ENCODE results near the gene SMARCD1. TPM values are rescaled to one million over a fixed set of nuclear protein-coding genes. Genes with fewer than 3 reads are reported as not detected.

SMARCD1 gene
- polyA plus RNA-seq (2012; ENCODE audit: insufficient read depth, insufficient read length, low read depth): 215 TPM

- TF ChIP-seq, protein P1, sequence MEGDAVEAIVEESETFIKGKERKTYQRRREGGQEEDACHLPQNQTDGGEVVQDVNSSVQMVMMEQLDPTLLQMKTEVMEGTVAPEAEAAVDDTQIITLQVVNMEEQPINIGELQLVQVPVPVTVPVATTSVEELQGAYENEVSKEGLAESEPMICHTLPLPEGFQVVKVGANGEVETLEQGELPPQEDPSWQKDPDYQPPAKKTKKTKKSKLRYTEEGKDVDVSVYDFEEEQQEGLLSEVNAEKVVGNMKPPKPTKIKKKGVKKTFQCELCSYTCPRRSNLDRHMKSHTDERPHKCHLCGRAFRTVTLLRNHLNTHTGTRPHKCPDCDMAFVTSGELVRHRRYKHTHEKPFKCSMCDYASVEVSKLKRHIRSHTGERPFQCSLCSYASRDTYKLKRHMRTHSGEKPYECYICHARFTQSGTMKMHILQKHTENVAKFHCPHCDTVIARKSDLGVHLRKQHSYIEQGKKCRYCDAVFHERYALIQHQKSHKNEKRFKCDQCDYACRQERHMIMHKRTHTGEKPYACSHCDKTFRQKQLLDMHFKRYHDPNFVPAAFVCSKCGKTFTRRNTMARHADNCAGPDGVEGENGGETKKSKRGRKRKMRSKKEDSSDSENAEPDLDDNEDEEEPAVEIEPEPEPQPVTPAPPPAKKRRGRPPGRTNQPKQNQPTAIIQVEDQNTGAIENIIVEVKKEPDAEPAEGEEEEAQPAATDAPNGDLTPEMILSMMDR (IDR thresholded peaks at IDR 0.05; ENCODE audit: low read depth, low read length): peak; percentile 64
- no peaks in the 10 kb centered on the region for H3K4me1 ChIP-seq
- no peaks in the 10 kb centered on the region for H3K9me3 ChIP-seq
- no peaks in the 10 kb centered on the region for H3K27me3 ChIP-seq
- H3K4me3 ChIP-seq (ENCODE audit: low read depth, low read length): peak within 1 kb of the TSS; percentile 75
- peak; percentile 97 for DNase-seq
- peaks cover 37% of the 10 kb centered on the region for H3K36me3 ChIP-seq
Measured at GRCh38 chr12:50084775-50085614, at the start of gene SMARCD1. TSS of gene SMARCD1 (plus strand) at chr12:50085342. CDS start at chr12:50085370, 28 bp downstream.

GRCh38 chr12:50038336-50038735 is 46.8 kb upstream of the SMARCD1 start:
- Histone ChIP-seq H3K27me3 (no peaks in the 10 kb centered on the region), H3K36me3 (no peaks in the 10 kb centered on the region), H3K4me3 (ENCODE audit: low read depth, low read length) (no peak overlapping the region), H3K4me1 (peaks cover 4% of the 10 kb centered on the region; the same call in 1 of the 2 replicates), H3K9me3 (no peaks in the 10 kb centered on the region; the same call in 1 of the 2 replicates)
- TF ChIP-seq, protein P1 (IDR thresholded peaks at IDR 0.05; ENCODE audit: low read depth, low read length): no peak
- DNase-seq: no peak

DNA sequence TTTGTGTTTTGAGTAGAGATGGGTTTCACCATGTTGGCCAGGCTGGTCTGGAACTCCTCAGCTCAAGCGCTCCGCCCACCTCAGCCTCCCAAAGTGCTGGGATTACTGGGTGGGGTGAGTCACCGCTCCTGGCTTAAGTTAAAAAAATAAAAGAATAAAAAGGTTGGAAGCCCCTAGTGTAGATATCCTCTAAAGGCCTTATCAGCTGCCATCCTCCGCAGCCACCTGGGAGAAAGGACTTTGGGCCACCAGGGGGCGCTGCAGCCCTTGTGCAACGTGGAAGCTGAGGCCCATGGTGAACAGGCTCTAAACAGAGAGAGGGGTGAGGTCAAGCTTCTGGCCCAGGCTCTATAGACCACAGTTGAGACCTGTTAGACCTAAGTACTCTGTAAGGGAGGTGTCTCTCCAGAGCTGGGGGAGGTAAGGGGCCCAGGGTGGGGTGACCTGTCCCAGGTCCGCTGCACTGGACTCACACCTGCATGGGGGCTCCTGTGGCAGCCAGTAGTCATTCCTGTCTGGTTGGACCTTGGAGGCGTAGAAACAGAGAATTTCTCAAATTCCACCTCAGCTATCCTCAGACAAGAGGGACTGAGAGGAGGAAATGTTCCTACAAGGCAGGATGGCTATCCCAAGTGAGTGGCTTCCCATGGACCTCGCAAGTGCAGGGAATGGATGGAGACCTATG is 45.8 kb upstream of the SMARCD1 start:
- no peaks in the 10 kb centered on the region; the same call in 1 of the 2 replicates for H3K9me3 ChIP-seq
- TF ChIP-seq, protein P1 (IDR thresholded peaks at IDR 0.05; ENCODE audit: low read depth, low read length): peak; percentile 94
- DNase-seq: peak; percentile 92
- no peaks in the 10 kb centered on the region for H3K27me3 ChIP-seq
- H3K4me3 ChIP-seq (ENCODE audit: low read depth, low read length): no peak overlapping the region
- H3K36me3 ChIP-seq: no peaks in the 10 kb centered on the region
- peaks cover 4% of the 10 kb centered on the region; the same call in 1 of the 2 replicates for H3K4me1 ChIP-seq

DNA sequence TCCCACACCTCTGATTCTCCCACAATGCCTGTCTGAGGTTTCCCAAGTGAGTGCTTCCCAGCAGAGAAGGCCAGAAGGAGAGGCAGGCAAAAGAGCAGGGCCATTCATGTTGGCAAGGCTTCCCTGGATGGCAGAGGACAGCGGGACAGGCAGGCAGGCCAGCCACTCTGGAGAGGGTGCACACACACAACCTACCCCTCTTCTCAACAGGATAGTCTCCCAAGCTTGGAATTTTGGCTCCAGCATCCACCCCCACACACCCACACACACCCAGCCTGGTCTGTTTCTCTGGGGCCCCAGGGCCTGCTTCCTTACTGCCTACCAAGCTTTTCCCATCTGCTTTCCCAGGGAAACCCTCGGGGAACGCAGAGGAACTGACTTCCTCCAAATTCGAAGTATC is 44.5 kb upstream of the SMARCD1 start:
- H3K27me3 ChIP-seq: no peaks in the 10 kb centered on the region
- DNase-seq: no peak
- no peaks in the 10 kb centered on the region for H3K36me3 ChIP-seq
- TF ChIP-seq, protein P1 (IDR thresholded peaks at IDR 0.05; ENCODE audit: low read depth, low read length): no peak
- no peaks in the 10 kb centered on the region; the same call in 1 of the 2 replicates for H3K9me3 ChIP-seq
- H3K4me3 ChIP-seq (ENCODE audit: low read depth, low read length): no peak overlapping the region
- H3K4me1 ChIP-seq: peaks cover 4% of the 10 kb centered on the region; the same call in 1 of the 2 replicates

DNA sequence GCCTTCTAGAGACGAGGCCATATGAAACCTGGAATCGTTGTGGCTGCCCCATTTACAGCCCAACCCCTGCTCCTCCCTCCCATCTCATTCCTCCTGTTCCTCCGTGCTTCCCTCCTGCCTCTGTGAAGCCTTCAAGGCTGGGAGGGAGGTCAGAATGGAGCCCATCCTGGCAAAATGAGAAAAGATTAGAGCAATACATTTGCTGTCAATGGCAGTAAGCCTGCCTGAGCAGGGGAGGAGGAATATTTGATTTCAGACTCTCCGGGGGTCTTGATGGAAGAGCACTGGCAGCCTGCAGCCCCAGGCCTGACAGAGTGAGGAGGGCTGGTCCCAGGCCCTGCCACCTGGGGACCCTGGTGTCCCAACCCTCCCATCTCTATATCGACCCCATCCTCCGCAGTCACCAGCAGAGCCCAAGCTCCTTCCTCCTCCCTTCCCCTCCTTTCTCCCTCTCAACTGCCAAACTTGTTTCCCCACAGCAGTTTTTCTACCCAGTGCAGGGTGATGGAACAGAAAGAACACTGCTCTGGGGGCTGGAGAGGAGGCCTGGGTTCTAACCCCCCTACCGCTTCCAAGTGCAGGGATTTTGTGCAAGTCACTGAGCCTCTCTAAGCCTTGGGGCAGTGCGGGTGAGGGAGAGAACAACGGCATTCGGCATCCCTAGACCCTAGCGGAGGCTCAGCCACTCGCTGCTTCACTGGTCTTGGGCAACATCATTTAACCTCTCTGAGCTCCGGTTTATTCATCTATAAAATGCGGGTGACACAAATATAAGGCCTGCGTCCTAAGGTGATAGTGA is 43.9 kb upstream of the SMARCD1 start:
- Histone ChIP-seq H3K4me1 (peaks cover 4% of the 10 kb centered on the region; the same call in 1 of the 2 replicates), H3K27me3 (no peaks in the 10 kb centered on the region), H3K9me3 (no peaks in the 10 kb centered on the region; the same call in 1 of the 2 replicates), H3K36me3 (no peaks in the 10 kb centered on the region), H3K4me3 (ENCODE audit: low read depth, low read length) (no peak overlapping the region)
- DNase-seq: no peak
- TF ChIP-seq, protein P1 (IDR thresholded peaks at IDR 0.05; ENCODE audit: low read depth, low read length): no peak
